Psoas muscle (tissue), 8 donors: ENCODE data around the gene MANBA. TPM values are rescaled to one million over a fixed set of nuclear protein-coding genes. Genes with fewer than 3 reads are reported as not detected.

Source experiments
- ATAC-seq, 4 donors: fragments of 200-7000 bp; cut with Tn5 transposase; one replicate each; pipeline ENCODE4 v1.9.1; 2020; ENCODE audit warnings: moderate library complexity in 3 of 4, mild to moderate bottlenecking in 2 of 4
- DNase-seq, 2 donors: peaks; one replicate each; pipeline ENCODE4 v3.0.0-alpha.2; 2020
- H3K27ac ChIP-seq: fragments of 200-600 bp; one replicate; pipeline ENCODE4 v1.8.0; 2022
- H3K27me3 ChIP-seq, 3 donors: fragments of 200-600 bp in 1 of 3; one replicate each; pipeline versions ENCODE4 v1.6.1 to v1.8.0; 2013 to 2022; ENCODE audit warnings: low read length in 2 of 3, mild to moderate bottlenecking in 2 of 3, moderate library complexity in 1 of 3; ENCODE audit not compliant: insufficient read depth in 3 of 3
- H3K36me3 ChIP-seq, 2 donors: fragments of 200-600 bp in 1 of 2; one replicate each; pipeline versions ENCODE4 v1.6.1 to v1.8.0; 2013 to 2022; ENCODE audit warnings: low read depth in 1 of 2, mild to moderate bottlenecking in 1 of 2, moderate library complexity in 1 of 2; ENCODE audit not compliant: insufficient read depth in 1 of 2
- H3K4me1 ChIP-seq: fragments of 200-600 bp; one replicate; pipeline ENCODE4 v1.8.0; 2022
- H3K4me3 ChIP-seq: fragments of 200-600 bp; one replicate; pipeline ENCODE4 v1.8.0; 2022; ENCODE audit warnings: mild to moderate bottlenecking
- H3K9me3 ChIP-seq: fragments of 200-600 bp; one replicate; pipeline ENCODE4 v1.8.0; 2022
- CTCF ChIP-seq: fragments of 200-600 bp; IDR thresholded peaks from one replicate; pipeline ENCODE4 v1.8.0; 2022; ENCODE audit warnings: antibody characterized with exemption
- WGBS, 3 donors: extraction: QIAGEN DNeasy Blood & Tissue Kit; methylation state at CpG; one replicate each; pipeline versions ENCODE4 v1.1.6 to v1.1.7; 2013; 5-methylcytosine and 5-hydroxymethylcytosine counted together
- intact Hi-C, 2 donors: fragments of 100-400 bp; cut with DNase I; formaldehyde crosslinking; loops; one replicate each; pipeline versions ENCODE4 v1.11.0 to v1.14.2; 2022
- polyA plus RNA-seq, 3 donors: library from polyadenylated mRNA; stranded (reverse); fragments of 200-250 nt; gene quantifications; one replicate each; pipeline ENCODE4 v1.2.3, GENCODE V29; 2013
- total RNA-seq, 4 donors: library from RNA; stranded (reverse); fragmentation: NEBNext Ultra II Directional in 2 of 4; extraction: Animal tissue kit (Norgen Biotek cat#: 25700) in 2 of 4; gene quantifications; one replicate each; pipeline versions ENCODE4 v1.2.1 to v1.2.4, GENCODE V29; 2021 to 2023
- donor health status: healthy with polysubstance abuse.
- donor health status: DM: no; HTN: no; CAD: no; lungs with moderate emphysema.
- donor health status: Bipolar disorder and iron deficiency.
- donor health status: healthy.
- donor health status: DM: yes; HTN: yes; CAD: no.
- donor health status: DM: no; HTN: no; CAD: no.
- donor health status: DM: no; HTN: no; CAD: no.
- donor health status: DM: yes; HTN: yes; CAD: no.

MANBA gene
- total and polyA plus RNA-seq, 7 donors = 3.1 to 11.9 (median 4.8) TPM

GRCh38 chr4:102608190-102608589 is 152.6 kb downstream of the MANBA start:
- no peak for ATAC-seq

GRCh38 chr4:102606846-102607450 is 153.8 kb downstream of the MANBA start:
- no peaks in the 10 kb centered on the region for H3K4me1 ChIP-seq
- peaks cover 14 to 100% of the 10 kb centered on the region in 2 donors for H3K36me3 ChIP-seq
- ATAC-seq (no peak), DNase-seq (no peak)
- H3K4me3 ChIP-seq = no peak overlapping the region
- TF ChIP-seq CTCF = no peak
- no peaks in the 10 kb centered on the region for H3K9me3 ChIP-seq
- 82 to 89% (median 84%) methylated on average over 7 of the region's 7 CpGs for WGBS, 3 donors
- intact Hi-C loops = no loop called here
- no peak overlapping the region for H3K27ac ChIP-seq
- H3K27me3 ChIP-seq = no peaks in the 10 kb centered on the region

More at GRCh38 chr4:102608190-102608589, 152.6 kb downstream of the MANBA start:
- no peak overlapping the region for H3K27ac ChIP-seq
- no peak for DNase-seq
- H3K9me3 ChIP-seq = no peaks in the 10 kb centered on the region
- peaks cover 19 to 100% of the 10 kb centered on the region in 2 donors for H3K36me3 ChIP-seq
- no peaks in the 10 kb centered on the region for H3K4me1 ChIP-seq
- intact Hi-C loops = no loop called here
- TF ChIP-seq CTCF = no peak
- H3K4me3 ChIP-seq = no peak overlapping the region
- no peaks in the 10 kb centered on the region for H3K27me3 ChIP-seq
- 93 to 94% (median 93%) methylated on average over 1 of the region's 1 CpG for WGBS, 3 donors

GRCh38 chr4:102606261-102606660 is 154.5 kb downstream of the MANBA start:
- no peak overlapping the region for H3K4me3 ChIP-seq
- H3K36me3 ChIP-seq = peaks cover 17 to 100% of the 10 kb centered on the region in 2 donors
- H3K27me3 ChIP-seq = no peaks in the 10 kb centered on the region
- intact Hi-C loops = no loop called here
- H3K4me1 ChIP-seq = no peaks in the 10 kb centered on the region
- TF ChIP-seq CTCF = no peak
- DNase-seq (no peak), ATAC-seq (no peak)
- H3K9me3 ChIP-seq = no peaks in the 10 kb centered on the region
- H3K27ac ChIP-seq = no peak overlapping the region
- 84 to 88% (median 85%) methylated on average over 3 of the region's 3 CpGs for WGBS, 3 donors

GRCh38 chr4:102604222-102604940 is 156.4 kb downstream of the MANBA start:
- Histone ChIP-seq H3K9me3 (no peaks in the 10 kb centered on the region), H3K27me3 (no peaks in the 10 kb centered on the region), H3K27ac (no peak overlapping the region), H3K36me3 (peaks cover 17 to 100% of the 10 kb centered on the region in 2 donors), H3K4me3 (no peak overlapping the region), H3K4me1 (no peaks in the 10 kb centered on the region)
- DNase-seq (no peak), ATAC-seq (no peak)
- no peak for TF ChIP-seq CTCF
- intact Hi-C loops = no loop called here
- 67 to 75% (median 74%) methylated on average over 2 of the region's 2 CpGs for WGBS, 3 donors
